ENCODE data around the gene TENM4. TPM values are rescaled to one million over a fixed set of nuclear protein-coding genes. Genes with fewer than 3 reads are reported as not detected.

Gene TENM4
- total and polyA plus RNA-seq, 2 of the 8 experiments (the other 6 are each of a cell fraction or from before 2014, with no cell fraction given) = 3.5 to 7.2 TPM

- whole genome bisulfite sequencing, 2 experiments (ENCODE audit: extremely low coverage in 1 of 2, insufficient coverage in 1 of 2, insufficient read length in 1 of 2, insufficient replicate concordance in 2 of 2, low coverage in 1 of 2, low lambda C conversion rate in 2 of 2, missing lambda C conversion rate in 1 of 2) = 85% methylated on average over 5 of the region's 5 CpGs; no CpG with 5 or more reads in 1 of the 2 experiments
- Histone ChIP-seq H4K8ac (ENCODE audit: extremely low read depth, insufficient read depth, low read length) (no peak overlapping the region), H3K14ac (ENCODE audit: insufficient read length) (no peak overlapping the region), H3K27me3 (replicated peaks in 1 of 4; ENCODE audit: control insufficient read depth in 3 of 4, extremely low read depth in 1 of 4, insufficient read depth in 3 of 4, low read length in 3 of 4) (no peaks in the 10 kb centered on the region), H3K18ac (ENCODE audit: extremely low read depth, low read length) (no peak overlapping the region), H3K4me2 (ENCODE audit: insufficient read depth in 1 of 2, low read depth in 2 of 2, low read length in 2 of 2) (no peak overlapping the region), H3K79me1 (ENCODE audit: low read depth, low read length) (no peaks in the 10 kb centered on the region), H2BK20ac (ENCODE audit: low read length) (no peak overlapping the region), H3K23me2 (ENCODE audit: low read depth, low read length) (no peaks in the 10 kb centered on the region), H2AFZ (ENCODE audit: low read length) (no peak overlapping the region), H3K4me1 (replicated peaks in 1 of 4; ENCODE audit: control insufficient read depth in 3 of 4, insufficient read depth in 4 of 4, low read length in 3 of 4) (no peaks in the 10 kb centered on the region), H3K27ac (ENCODE audit: low read depth, low read length) (no peak overlapping the region), H3K4me3 (ENCODE audit: extremely low read depth in 1 of 4, insufficient read depth in 2 of 4, low read depth in 3 of 4, low read length in 4 of 4) (no peak overlapping the region), H2AK5ac (ENCODE audit: low read depth, low read length) (no peak overlapping the region), H3K4ac (replicated peaks; ENCODE audit: insufficient read length, low read depth, low read length) (no peak overlapping the region), H3K23ac (ENCODE audit: insufficient read length) (no peak overlapping the region), H2BK15ac (ENCODE audit: low read length) (no peak overlapping the region), H2BK5ac (ENCODE audit: low read depth, low read length) (no peak overlapping the region), H2BK12ac (ENCODE audit: low read depth, low read length) (no peak overlapping the region), H4K91ac (replicated peaks; ENCODE audit: insufficient read length, low read length) (no peak overlapping the region), H2BK120ac (replicated peaks; ENCODE audit: low read depth, low read length) (no peak overlapping the region), H3K36me3 (ENCODE audit: control insufficient read depth in 2 of 4, insufficient read depth in 4 of 4, low read length in 3 of 4) (no peaks in the 10 kb centered on the region), H3K79me2 (ENCODE audit: control insufficient read depth in 1 of 2, insufficient read depth in 2 of 2, low read length in 2 of 2) (no peaks in the 10 kb centered on the region), H4K5ac (ENCODE audit: insufficient read length, low read depth, low read length) (no peak overlapping the region), H3K56ac (replicated peaks; ENCODE audit: insufficient read length, low read depth, low read length) (no peak overlapping the region), H4K20me1 (replicated peaks in 1 of 2; ENCODE audit: control insufficient read depth in 1 of 2, insufficient read depth in 2 of 2, low read length in 2 of 2) (peaks cover 2% of the 10 kb centered on the region in 2 experiments), H3K9ac (replicated peaks in 1 of 4; ENCODE audit: extremely low read depth in 1 of 4, low read depth in 3 of 4, low read length in 3 of 4) (no peak overlapping the region), H3K9me3 (ENCODE audit: insufficient read depth in 2 of 2, low read depth in 1 of 2, low read length in 1 of 2) (no peaks in the 10 kb centered on the region)
- no peak for FAIRE-seq
- POLR2A ChIA-PET (ENCODE audit: partially characterized antibody) = interaction anchor here (0.5 kb wide), 1 partner anchor 360 kb away, joined by 4 read pairs; no protein-coding TSS in a partner anchor
- CTCF ChIA-PET (ENCODE audit: partially characterized antibody) = interaction anchor here (0.7 to 14.2 kb wide), 6 partner anchors 8 to 240 kb away, joined by 3 to 314 read pairs (median 3); no protein-coding TSS in a partner anchor
- no peak for DNase-seq (ENCODE audit: low read depth in 1 of 2, low spot score in 2 of 2)
- TF ChIP-seq PHF8 (conservative IDR thresholded peaks at IDR 0.05; ENCODE audit: low read depth, low read length) (no peak), SAP30 (IDR thresholded peaks at IDR 0.05; ENCODE audit: insufficient read depth, insufficient replicate concordance, low read length) (no peak), ASH2L (IDR thresholded peaks at IDR 0.05; ENCODE audit: low read length) (no peak), BACH1 (IDR thresholded peaks at IDR 0.05; ENCODE audit: low read length) (no peak), SIRT6 (IDR thresholded peaks at IDR 0.05; ENCODE audit: low read length) (no peak), NRF1 (IDR thresholded peaks at IDR 0.05; ENCODE audit: low read depth, low read length) (no peak), CBX5 (IDR thresholded peaks at IDR 0.05; ENCODE audit: low read depth, low read length) (no peak), ZNF274 (IDR thresholded peaks at IDR 0.05; ENCODE audit: borderline replicate concordance, extremely low read depth, low read length) (no peak), GTF2F1 (IDR thresholded peaks at IDR 0.05; ENCODE audit: borderline replicate concordance, low read depth, low read length) (no peak), RBBP5 (IDR thresholded peaks at IDR 0.05; ENCODE audit: borderline replicate concordance, low read depth, low read length) (no peak), TAF1 (IDR thresholded peaks at IDR 0.05; ENCODE audit: low read depth, low read length) (no peak), KDM1A (IDR thresholded peaks at IDR 0.05; ENCODE audit: borderline replicate concordance, low read length) (no peak), NANOG (IDR thresholded peaks at IDR 0.05; ENCODE audit: insufficient read depth, low read depth, low read length, poor library complexity, severe bottlenecking) (no peak), TEAD4 (IDR thresholded peaks at IDR 0.05; ENCODE audit: low read depth, low read length) (no peak), SUZ12 (IDR thresholded peaks at IDR 0.05; ENCODE audit: low read length) (no peak)
These were observed 715.6 kb downstream of the TENM4 start for GRCh38 chr11:78725200-78725599.
